Ishikawa (cell line): ENCODE measurements around the gene CDC42EP5.
A peak's percentile ranks its signal among the peaks of the same experiment; 100 is the strongest.

Source experiments
- CEBPB ChIP-seq: IDR thresholded peaks from 2 replicates; pipeline ENCODE4 v1.6.1; 2012
- CREB1 ChIP-seq: IDR thresholded peaks from 2 replicates; pipeline ENCODE4 v1.6.1; 2012; ENCODE audit warnings: low read depth
- EGR1 ChIP-seq: IDR thresholded peaks from 2 replicates; pipeline ENCODE4 v1.6.1; 2012
- EP300 ChIP-seq: IDR thresholded peaks from 2 replicates; pipeline ENCODE4 v1.6.1; 2012; ENCODE audit warnings: borderline replicate concordance
- FOXM1 ChIP-seq: IDR thresholded peaks from 2 replicates; pipeline ENCODE4 v1.6.1; 2012; ENCODE audit warnings: low read depth, borderline replicate concordance
- MAX ChIP-seq: IDR thresholded peaks from 2 replicates; pipeline ENCODE4 v1.6.1; 2012
- NFIC ChIP-seq: IDR thresholded peaks from 2 replicates; pipeline ENCODE4 v1.6.1; 2012
- RAD21 ChIP-seq: IDR thresholded peaks from 2 replicates; pipeline ENCODE4 v1.6.1; 2012; ENCODE audit warnings: low read depth
- REST ChIP-seq: IDR thresholded peaks from 2 replicates; pipeline ENCODE4 v1.6.1; 2012; ENCODE audit warnings: low read depth, mild to moderate bottlenecking
- TAF1 ChIP-seq: IDR thresholded peaks from 2 replicates; pipeline ENCODE4 v1.6.1; 2012; ENCODE audit warnings: low read depth, mild to moderate bottlenecking
- TCF12 ChIP-seq: IDR thresholded peaks from 2 replicates; pipeline ENCODE4 v1.6.1; 2012; ENCODE audit warnings: low read depth
- TEAD4 ChIP-seq: IDR thresholded peaks from 2 replicates; pipeline ENCODE4 v1.6.1; 2012
- USF1 ChIP-seq: IDR thresholded peaks from 2 replicates; pipeline ENCODE4 v1.6.1; 2012
- YY1 ChIP-seq: IDR thresholded peaks from 2 replicates; pipeline ENCODE4 v1.6.1; 2012; ENCODE audit warnings: low read depth
- ZBTB7A ChIP-seq: IDR thresholded peaks from 2 replicates; pipeline ENCODE4 v1.6.1; 2012; ENCODE audit warnings: low read depth

CDC42EP5 gene

GRCh38 chr19:54482889-54483288 lies 9.8 kb upstream of the CDC42EP5 start:
- TF ChIP-seq USF1: no peak
- TF ChIP-seq MAX: no peak
- no peak for TF ChIP-seq CREB1
- no peak for TF ChIP-seq CEBPB
- TF ChIP-seq YY1: no peak
- no peak for TF ChIP-seq TEAD4

- TF ChIP-seq RAD21 (peak; percentile 64), EP300 (no peak), NFIC (no peak)
These were observed 8.3 kb upstream of the CDC42EP5 start for GRCh38 chr19:54481326-54481930.

- TF ChIP-seq FOXM1 (no peak), YY1 (no peak), EP300 (no peak), MAX (no peak), ZBTB7A (no peak), TCF12 (no peak), REST (no peak), CREB1 (no peak), USF1 (no peak), CEBPB (no peak), RAD21 (no peak), TAF1 (no peak), TEAD4 (no peak), EGR1 (no peak), NFIC (no peak)
These were observed 7.0 kb upstream of the CDC42EP5 start for GRCh38 chr19:54480051-54480450.

- TF ChIP-seq RAD21 (peak; percentile 62), FOXM1 (no peak)
These were observed 5.7 kb upstream of the CDC42EP5 start for GRCh38 chr19:54478677-54479266.

GRCh38 chr19:54477650-54478049 lies 4.6 kb upstream of the CDC42EP5 start:
- TF ChIP-seq RAD21: no peak
- TF ChIP-seq CREB1: no peak
- TF ChIP-seq TEAD4: no peak
- no peak for TF ChIP-seq YY1
- no peak for TF ChIP-seq EP300
- TF ChIP-seq MAX: no peak
- no peak for TF ChIP-seq TCF12
- no peak for TF ChIP-seq ZBTB7A
- TF ChIP-seq EGR1: no peak
- no peak for TF ChIP-seq CEBPB
- no peak for TF ChIP-seq TAF1

- no peak for TF ChIP-seq FOXM1
- no peak for TF ChIP-seq EGR1
- TF ChIP-seq TAF1: no peak
- no peak for TF ChIP-seq NFIC
- TF ChIP-seq TEAD4: no peak
- no peak for TF ChIP-seq RAD21
- TF ChIP-seq TCF12: no peak
- TF ChIP-seq USF1: no peak
- no peak for TF ChIP-seq CEBPB
- no peak for TF ChIP-seq REST
- TF ChIP-seq ZBTB7A: no peak
- TF ChIP-seq EP300: no peak
- no peak for TF ChIP-seq YY1
- TF ChIP-seq MAX: no peak
- TF ChIP-seq CREB1: no peak
These were observed 2.6 kb upstream of the CDC42EP5 start for GRCh38 chr19:54475706-54476105.
